Left ventricle myocardium inferior (tissue), 1 donor: ENCODE results near the gene EIF2B4. TPM values are rescaled to one million over a fixed set of nuclear protein-coding genes. Genes with fewer than 3 reads are reported as not detected.

Experiments used
- DNase-seq: peaks from one replicate; pipeline ENCODE4 v3.0.0-alpha.2; 2020
- H3K27ac ChIP-seq: fragments of 200-600 bp; replicated peaks from 2 replicates; pipeline ENCODE4 v1.8.0; 2021
- H3K27me3 ChIP-seq: fragments of 200-600 bp; 2 replicates; pipeline ENCODE4 v1.8.0; 2021; ENCODE audit warnings: low read depth
- H3K36me3 ChIP-seq: fragments of 200-600 bp; 2 replicates; pipeline ENCODE4 v1.8.0; 2021
- H3K4me1 ChIP-seq: fragments of 200-600 bp; 2 replicates; pipeline ENCODE4 v1.8.0; 2021
- H3K4me3 ChIP-seq: fragments of 200-600 bp; 2 replicates; pipeline ENCODE4 v1.8.0; 2021; ENCODE audit warnings: mild to moderate bottlenecking, moderate library complexity
- H3K9me3 ChIP-seq: fragments of 200-600 bp; replicated peaks from 2 replicates; pipeline ENCODE4 v1.8.0; 2021
- intact Hi-C: fragments of 100-400 bp; cut with micrococcal nuclease; formaldehyde crosslinking; loops from one replicate; pipeline ENCODE4 v1.11.0; 2022
- long read RNA-seq: library from polyadenylated mRNA; unstranded; transcript quantifications from one replicate; pipeline ENCODE4 v2.0.0, GENCODE V29; 2021
- total RNA-seq: library from RNA; stranded (reverse); fragmentation: NEBNext Ultra II Directional; extraction: Animal tissue kit (Norgen Biotek cat#: 25700); gene quantifications from one replicate; pipeline ENCODE4 v1.2.1, GENCODE V29; 2021
- TF ChIP-seq, protein P1 (sequence below): fragments of 200-600 bp; IDR thresholded peaks from 2 replicates; pipeline ENCODE4 v1.8.0; 2021; ENCODE audit warnings: antibody characterized with exemption, mild to moderate bottlenecking, borderline replicate concordance
- donor health status: DM: no; HTN: yes; CAD: no; lungs with severe emphysema.

Gene EIF2B4
- total RNA-seq = 34.1 TPM
- long read RNA-seq, transcript EIF2B4-205 (13 exons, 1,608 nt) = minor isoform, 40 of 98 reads
- long read RNA-seq, transcript EIF2B4-201 (13 exons, 1,792 nt) = major isoform, 43 of 98 reads
- long read RNA-seq, partial matches to known transcripts = 2 of 98 reads
- long read RNA-seq, other reads (novel, unspliced or antisense) = 9 of 98 reads

GRCh38 chr2:27370026-27370815 is at the start of gene EIF2B4, which contains the start of gene SNX17:
EIF2B4 (minus strand) TSS chr2:27370338; CDS start chr2:27370314, 24 bp downstream.
SNX17 (plus strand) TSS chr2:27370616; CDS start chr2:27370744, 128 bp downstream.
- intact Hi-C loops = no loop called here
- H3K4me1 ChIP-seq = peaks cover 47% of the 10 kb centered on the region
- no peaks in the 10 kb centered on the region for H3K27me3 ChIP-seq
- peak within 1 kb of the TSS; percentile 89 for H3K4me3 ChIP-seq
- TF ChIP-seq, protein P1, sequence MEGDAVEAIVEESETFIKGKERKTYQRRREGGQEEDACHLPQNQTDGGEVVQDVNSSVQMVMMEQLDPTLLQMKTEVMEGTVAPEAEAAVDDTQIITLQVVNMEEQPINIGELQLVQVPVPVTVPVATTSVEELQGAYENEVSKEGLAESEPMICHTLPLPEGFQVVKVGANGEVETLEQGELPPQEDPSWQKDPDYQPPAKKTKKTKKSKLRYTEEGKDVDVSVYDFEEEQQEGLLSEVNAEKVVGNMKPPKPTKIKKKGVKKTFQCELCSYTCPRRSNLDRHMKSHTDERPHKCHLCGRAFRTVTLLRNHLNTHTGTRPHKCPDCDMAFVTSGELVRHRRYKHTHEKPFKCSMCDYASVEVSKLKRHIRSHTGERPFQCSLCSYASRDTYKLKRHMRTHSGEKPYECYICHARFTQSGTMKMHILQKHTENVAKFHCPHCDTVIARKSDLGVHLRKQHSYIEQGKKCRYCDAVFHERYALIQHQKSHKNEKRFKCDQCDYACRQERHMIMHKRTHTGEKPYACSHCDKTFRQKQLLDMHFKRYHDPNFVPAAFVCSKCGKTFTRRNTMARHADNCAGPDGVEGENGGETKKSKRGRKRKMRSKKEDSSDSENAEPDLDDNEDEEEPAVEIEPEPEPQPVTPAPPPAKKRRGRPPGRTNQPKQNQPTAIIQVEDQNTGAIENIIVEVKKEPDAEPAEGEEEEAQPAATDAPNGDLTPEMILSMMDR = peak; percentile 75
- H3K27ac ChIP-seq = peak within 1 kb of the TSS; percentile 97
- H3K9me3 ChIP-seq = no peaks in the 10 kb centered on the region
- DNase-seq = peak; percentile 99
- peaks cover 64% of the 10 kb centered on the region for H3K36me3 ChIP-seq

DNA sequence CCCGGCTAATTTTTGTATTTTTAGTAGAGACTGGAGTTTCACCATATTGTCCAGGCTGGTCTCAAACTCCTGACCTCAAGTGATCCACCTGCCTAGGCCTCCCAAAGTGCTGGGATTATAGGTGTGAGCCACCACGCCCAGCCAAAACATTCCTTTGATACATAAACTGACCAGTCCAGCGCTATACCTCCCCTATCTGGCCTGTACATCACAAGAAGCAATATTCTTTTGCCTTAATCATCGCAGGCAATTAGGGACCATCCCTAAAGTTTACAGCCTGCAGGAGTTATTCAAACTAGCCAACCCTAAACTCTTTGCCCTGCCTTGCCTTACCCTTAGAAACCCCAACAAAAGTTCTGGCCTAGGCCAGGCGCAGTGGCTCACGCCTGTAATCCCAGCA is 46.0 kb upstream of the EIF2B4 start:
- intact Hi-C loops = no loop called here

GRCh38 chr2:27412419-27413152 is 42.4 kb upstream of the EIF2B4 start:
- intact Hi-C loops = no loop called here
- TF ChIP-seq, protein P1 = no peak
- H3K27ac ChIP-seq = no peak overlapping the region
- H3K4me3 ChIP-seq = no peak overlapping the region
- DNase-seq = no peak
- H3K36me3 ChIP-seq = no peaks in the 10 kb centered on the region
- H3K4me1 ChIP-seq = peaks cover 26% of the 10 kb centered on the region
- H3K27me3 ChIP-seq = no peaks in the 10 kb centered on the region
- H3K9me3 ChIP-seq = no peaks in the 10 kb centered on the region

More for the DNA sequence above, 46.0 kb upstream of the EIF2B4 start:
- TF ChIP-seq, protein P1 = no peak
- Histone ChIP-seq H3K27me3 (no peaks in the 10 kb centered on the region), H3K27ac (no peak overlapping the region), H3K36me3 (no peaks in the 10 kb centered on the region), H3K9me3 (no peaks in the 10 kb centered on the region), H3K4me1 (no peaks in the 10 kb centered on the region), H3K4me3 (no peak overlapping the region)
- no peak for DNase-seq

GRCh38 chr2:27409321-27410073 is 39.4 kb upstream of the EIF2B4 start, which contains the start of gene PPM1G:
PPM1G (minus strand) TSS chr2:27409591; CDS start chr2:27409422, 169 bp downstream.
- H3K9me3 ChIP-seq = no peaks in the 10 kb centered on the region
- peaks cover 4% of the 10 kb centered on the region for H3K36me3 ChIP-seq
- peak within 1 kb of the TSS; percentile 92 for H3K27ac ChIP-seq
- DNase-seq = peak; percentile 94
- intact Hi-C loops = no loop called here
- no peaks in the 10 kb centered on the region for H3K27me3 ChIP-seq
- peaks cover 45% of the 10 kb centered on the region for H3K4me1 ChIP-seq
- TF ChIP-seq, protein P1 = peak; percentile 9
- H3K4me3 ChIP-seq = peak within 1 kb of the TSS; percentile 98
